ENCODE data around the gene LRP2. TPM values are rescaled to one million over a fixed set of nuclear protein-coding genes. Genes with fewer than 3 reads are reported as not detected.

Gene LRP2
- total RNA-seq, 4 donors from 2014 or later: under 0.01 to 0.35 (median 0.06) TPM; not detected in 1

GRCh38 chr2:169082995-169083394, 279.3 kb downstream of the LRP2 start:
- Histone ChIP-seq H3K9me3 (no peaks in the 10 kb centered on the region), H3K27ac (no peak overlapping the region), H3K27me3 (no peaks in the 10 kb centered on the region), H3K4me1 (no peaks in the 10 kb centered on the region), H3K4me3 (no peak overlapping the region), H3K36me3 (no peaks in the 10 kb centered on the region)
- intact Hi-C loops (cut with DNase I; ENCODE audit: low total_unique reads): no loop called here
- no peak for DNase-seq
- TF ChIP-seq, protein P1, sequence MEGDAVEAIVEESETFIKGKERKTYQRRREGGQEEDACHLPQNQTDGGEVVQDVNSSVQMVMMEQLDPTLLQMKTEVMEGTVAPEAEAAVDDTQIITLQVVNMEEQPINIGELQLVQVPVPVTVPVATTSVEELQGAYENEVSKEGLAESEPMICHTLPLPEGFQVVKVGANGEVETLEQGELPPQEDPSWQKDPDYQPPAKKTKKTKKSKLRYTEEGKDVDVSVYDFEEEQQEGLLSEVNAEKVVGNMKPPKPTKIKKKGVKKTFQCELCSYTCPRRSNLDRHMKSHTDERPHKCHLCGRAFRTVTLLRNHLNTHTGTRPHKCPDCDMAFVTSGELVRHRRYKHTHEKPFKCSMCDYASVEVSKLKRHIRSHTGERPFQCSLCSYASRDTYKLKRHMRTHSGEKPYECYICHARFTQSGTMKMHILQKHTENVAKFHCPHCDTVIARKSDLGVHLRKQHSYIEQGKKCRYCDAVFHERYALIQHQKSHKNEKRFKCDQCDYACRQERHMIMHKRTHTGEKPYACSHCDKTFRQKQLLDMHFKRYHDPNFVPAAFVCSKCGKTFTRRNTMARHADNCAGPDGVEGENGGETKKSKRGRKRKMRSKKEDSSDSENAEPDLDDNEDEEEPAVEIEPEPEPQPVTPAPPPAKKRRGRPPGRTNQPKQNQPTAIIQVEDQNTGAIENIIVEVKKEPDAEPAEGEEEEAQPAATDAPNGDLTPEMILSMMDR (IDR thresholded peaks at IDR 0.05): no peak
- no peak for TF ChIP-seq POLR2A (IDR thresholded peaks at IDR 0.05)

DNA sequence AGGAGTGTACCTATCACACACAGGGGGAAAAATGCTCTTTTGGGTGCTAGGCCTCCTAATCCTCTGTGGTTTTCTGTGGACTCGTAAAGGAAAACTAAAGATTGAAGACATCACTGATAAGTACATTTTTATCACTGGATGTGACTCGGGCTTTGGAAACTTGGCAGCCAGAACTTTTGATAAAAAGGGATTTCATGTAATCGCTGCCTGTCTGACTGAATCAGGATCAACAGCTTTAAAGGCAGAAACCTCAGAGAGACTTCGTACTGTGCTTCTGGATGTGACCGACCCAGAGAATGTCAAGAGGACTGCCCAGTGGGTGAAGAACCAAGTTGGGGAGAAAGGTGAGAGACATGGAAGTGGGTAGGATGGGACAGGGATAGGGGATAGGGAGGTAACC, 280.8 kb downstream of the LRP2 start:
- Histone ChIP-seq H3K4me3 (no peak overlapping the region), H3K27ac (no peak overlapping the region), H3K4me1 (no peaks in the 10 kb centered on the region), H3K9me3 (no peaks in the 10 kb centered on the region), H3K27me3 (no peaks in the 10 kb centered on the region), H3K36me3 (no peaks in the 10 kb centered on the region)
- intact Hi-C loops (cut with DNase I; ENCODE audit: low total_unique reads): no loop called here
- TF ChIP-seq, protein P1 (IDR thresholded peaks at IDR 0.05): no peak
- TF ChIP-seq POLR2A (IDR thresholded peaks at IDR 0.05): no peak
- no peak for DNase-seq

- Histone ChIP-seq H3K9me3 (no peaks in the 10 kb centered on the region), H3K36me3 (no peaks in the 10 kb centered on the region), H3K27me3 (no peaks in the 10 kb centered on the region), H3K4me1 (no peaks in the 10 kb centered on the region), H3K27ac (no peak overlapping the region), H3K4me3 (no peak overlapping the region)
- DNase-seq: no peak
- no peak for TF ChIP-seq POLR2A (IDR thresholded peaks at IDR 0.05)
- intact Hi-C loops (cut with DNase I; ENCODE audit: low total_unique reads): no loop called here
These were observed 281.9 kb downstream of the LRP2 start for GRCh38 chr2:169080250-169081069.

- Histone ChIP-seq H3K27ac (no peak overlapping the region), H3K9me3 (no peaks in the 10 kb centered on the region), H3K4me1 (no peaks in the 10 kb centered on the region), H3K36me3 (no peaks in the 10 kb centered on the region), H3K27me3 (no peaks in the 10 kb centered on the region), H3K4me3 (no peak overlapping the region)
- TF ChIP-seq, protein P1 (IDR thresholded peaks at IDR 0.05): no peak
- TF ChIP-seq POLR2A (IDR thresholded peaks at IDR 0.05): no peak
- intact Hi-C loops (cut with DNase I; ENCODE audit: low total_unique reads): no loop called here
- no peak for DNase-seq
These were observed 284.6 kb downstream of the LRP2 start for GRCh38 chr2:169077674-169078240.

Other genes with a start within 250 kb of the LRP2 start
- 10 to 100 TPM in 3 of 4 donors, 1 to 10 TPM in 1; 2.6 to 24.7 (median 19.7) TPM for gene BBS5, start 117.0 kb upstream of the LRP2 start, total RNA-seq
- 1 to 10 TPM in 2 of 4 donors, under 1 TPM in 1, not detected in 1; 0.77 to 4.4 (median 3.5) TPM for gene KLHL41, start 147.2 kb upstream of the LRP2 start, total RNA-seq
- 10 to 100 TPM in 3 of 4 donors, 1 to 10 TPM in 1; 9.4 to 35.9 (median 19.5) TPM for gene FASTKD1, start 211.3 kb upstream of the LRP2 start, total RNA-seq
- 10 to 100 TPM; 24.3 to 83.4 (median 59.0) TPM for gene PPIG, start 221.8 kb upstream of the LRP2 start, total RNA-seq

Measured in uterus (tissue), 4 donors.